DOHH2 (cell line): ENCODE measurements around the gene C13orf46.

Source experiments
- CTCF ChIP-seq: fragments of 200-600 bp; sonication (generic); IDR thresholded peaks from one replicate; pipeline ENCODE4 v1.5.1; 2014; ENCODE audit warnings: antibody characterized with exemption, mild to moderate bottlenecking, low read depth, low read length; ENCODE audit not compliant: poor library complexity, severe bottlenecking
- EZH2phosphoT487 ChIP-seq: fragments of 200-600 bp; sonication (generic); IDR thresholded peaks from 2 replicates; pipeline ENCODE4 v1.6.1; 2017; ENCODE audit warnings: borderline replicate concordance, mild to moderate bottlenecking, antibody characterized with exemption, low read length, moderate library complexity, mixed read lengths

GRCh38 chr13:113917594-113918371, 56.1 kb downstream of the C13orf46 start:
- TF ChIP-seq CTCF (no peak), EZH2phosphoT487 (no peak)
